Measurements from ENCODE around the gene UGCG. TPM values are rescaled to one million over a fixed set of nuclear protein-coding genes. Genes with fewer than 3 reads are reported as not detected.
A peak's percentile ranks its signal among the peaks of the same experiment; 100 is the strongest.

The UGCG gene
- total and polyA plus RNA-seq, 2 donors (not counting 1 experiment from before 2014, with no cell fraction given), result 23.9 to 53.5 TPM

DNA sequence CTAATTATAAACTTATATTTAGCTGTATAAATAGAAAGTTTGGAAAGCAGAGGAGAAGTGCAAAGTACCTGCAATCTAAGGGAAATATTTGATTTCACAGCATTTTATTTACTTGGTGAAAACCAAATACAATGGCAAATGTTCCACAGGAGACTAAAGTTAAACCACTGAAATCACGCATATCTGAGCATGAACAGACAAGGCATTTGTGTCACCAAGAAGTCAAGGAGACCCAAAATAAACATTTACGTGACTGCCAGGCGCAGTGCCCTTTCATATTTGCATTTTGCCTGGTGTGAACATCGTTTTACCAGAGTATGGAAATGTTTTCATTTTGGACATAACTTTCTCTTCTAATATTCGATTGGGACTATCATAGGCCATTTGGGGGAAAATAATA, 20.6 kb downstream of the UGCG start:
- no peaks in the 10 kb centered on the region for H3K9me3 Mint-ChIP-seq (ENCODE audit: insufficient read depth)
- Histone ChIP-seq H3K9ac (ENCODE audit: low read length) (no peak overlapping the region), H2AFZ (ENCODE audit: insufficient read depth, low read depth, low read length, poor library complexity, severe bottlenecking) (no peak overlapping the region), H3K4me1 (ENCODE audit: control insufficient read depth in 2 of 2, insufficient read depth in 2 of 2, low read length in 2 of 2) (peaks cover 53 to 59% of the 10 kb centered on the region in 2 donors), H3K9me3 (ENCODE audit: control extremely low read depth in 1 of 3, control insufficient read depth in 2 of 3, insufficient read depth in 1 of 3, low read length in 2 of 3) (no peaks in the 10 kb centered on the region), H3K79me2 (ENCODE audit: control insufficient read depth, insufficient read depth, low read length) (peaks cover 100% of the 10 kb centered on the region), H3K4me2 (replicated peaks; ENCODE audit: low read depth, low read length, poor library complexity, severe bottlenecking) (peak overlapping the region; percentile 17), H3K36me3 (replicated peaks in 1 of 2; ENCODE audit: control extremely low read depth in 1 of 2, control insufficient read depth in 1 of 2, extremely low read depth in 1 of 2, insufficient read depth in 2 of 2, low read length in 1 of 2) (peaks cover 6 to 55% of the 10 kb centered on the region in 2 experiments), H3K27me3 (replicated peaks in 1 of 4; ENCODE audit: control extremely low read depth in 1 of 4, control insufficient read depth in 3 of 4, insufficient read depth in 4 of 4, low read length in 3 of 4) (no peaks in the 10 kb centered on the region), H3K27ac (ENCODE audit: low read length in 2 of 2) (peak overlapping the region; percentile 35 to 79), H3K4me3 (ENCODE audit: control extremely low read depth in 1 of 5, extremely low read depth in 1 of 5, insufficient read depth in 1 of 5, low read depth in 2 of 5, low read length in 4 of 5) (no peak overlapping the region), H4K20me1 (ENCODE audit: control insufficient read depth, insufficient read depth, low read length, poor library complexity, severe bottlenecking) (peaks cover 81% of the 10 kb centered on the region)
- no peaks in the 10 kb centered on the region for H3K27me3 Mint-ChIP-seq
- ChIA-PET POLR2A (interaction anchor here (0.5 to 0.7 kb wide), 2 partner anchors 19 to 119 kb away, joined by 3 to 4 read pairs; no protein-coding TSS in a partner anchor), CTCF (interaction anchor here (0.8 to 2.9 kb wide), 3 partner anchors 9 to 460 kb away, joined by 3 to 17 read pairs (median 9); no protein-coding TSS in a partner anchor)
- 83% methylated on average over 1 of the region's 5 CpGs for WGBS (ENCODE audit: insufficient coverage)
- intact Hi-C loops (cut with micrococcal nuclease), result loop anchor here (2.0 kb wide), 1 partner anchor 20 kb away; the partner anchor contains the start of gene UGCG
- peak overlapping the region; percentile 52 for H3K4me3 Mint-ChIP-seq
- peak overlapping the region; percentile 81 for H3K27ac Mint-ChIP-seq
- DNase-seq (peak; percentile 35), ATAC-seq (ENCODE audit: low read depth) (peak; percentile 32)
- TF ChIP-seq EZH2 (IDR thresholded peaks at IDR 0.05; ENCODE audit: borderline replicate concordance, insufficient read depth, low read depth, low read length, poor library complexity, severe bottlenecking) (no peak), CTCF (IDR thresholded peaks at IDR 0.05) (no peak)
- peaks cover 69% of the 10 kb centered on the region for H3K4me1 Mint-ChIP-seq

- Histone ChIP-seq H3K9ac (ENCODE audit: low read length) (no peak overlapping the region), H3K27me3 (replicated peaks in 1 of 4; ENCODE audit: control extremely low read depth in 1 of 4, control insufficient read depth in 3 of 4, insufficient read depth in 4 of 4, low read length in 3 of 4) (no peaks in the 10 kb centered on the region), H3K4me2 (replicated peaks; ENCODE audit: low read depth, low read length, poor library complexity, severe bottlenecking) (no peak overlapping the region), H4K20me1 (ENCODE audit: control insufficient read depth, insufficient read depth, low read length, poor library complexity, severe bottlenecking) (peaks cover 81% of the 10 kb centered on the region), H3K9me3 (ENCODE audit: control extremely low read depth in 1 of 3, control insufficient read depth in 2 of 3, insufficient read depth in 1 of 3, low read length in 2 of 3) (no peaks in the 10 kb centered on the region), H2AFZ (ENCODE audit: insufficient read depth, low read depth, low read length, poor library complexity, severe bottlenecking) (no peak overlapping the region), H3K36me3 (replicated peaks in 1 of 2; ENCODE audit: control extremely low read depth in 1 of 2, control insufficient read depth in 1 of 2, extremely low read depth in 1 of 2, insufficient read depth in 2 of 2, low read length in 1 of 2) (peaks cover 6 to 61% of the 10 kb centered on the region in 2 experiments), H3K4me1 (ENCODE audit: control insufficient read depth in 2 of 2, insufficient read depth in 2 of 2, low read length in 2 of 2) (peaks cover 45 to 53% of the 10 kb centered on the region in 2 donors), H3K27ac (ENCODE audit: low read length in 2 of 2) (peak overlapping the region in 1 of 2 donors; percentile 79), H3K79me2 (ENCODE audit: control insufficient read depth, insufficient read depth, low read length) (peaks cover 100% of the 10 kb centered on the region), H3K4me3 (ENCODE audit: control extremely low read depth in 1 of 5, extremely low read depth in 1 of 5, insufficient read depth in 1 of 5, low read depth in 2 of 5, low read length in 4 of 5) (no peak overlapping the region)
- intact Hi-C loops (cut with micrococcal nuclease), result loop anchor here (2.0 kb wide), 1 partner anchor 21 kb away; the partner anchor contains the start of gene UGCG
- WGBS (ENCODE audit: insufficient coverage), result 84% methylated on average over 7 of the region's 9 CpGs
- DNase-seq (no peak), ATAC-seq (ENCODE audit: low read depth) (no peak)
- Mint-ChIP-seq H3K4me3 (no peak overlapping the region), H3K27ac (no peak overlapping the region), H3K4me1 (peaks cover 69% of the 10 kb centered on the region), H3K27me3 (no peaks in the 10 kb centered on the region), H3K9me3 (ENCODE audit: insufficient read depth) (no peaks in the 10 kb centered on the region)
- ChIA-PET POLR2A (no interaction called here), CTCF (no interaction called here)
- no peak for TF ChIP-seq EZH2 (IDR thresholded peaks at IDR 0.05; ENCODE audit: borderline replicate concordance, insufficient read depth, low read depth, low read length, poor library complexity, severe bottlenecking)
- TF ChIP-seq CTCF (IDR thresholded peaks at IDR 0.05), result no peak
These were observed 21.4 kb downstream of the UGCG start for GRCh38 chr9:111917980-111918379.

Data from B cell (primary cell).